HG03103 (cell line): ENCODE results near the gene GALNTL6.
"Not testable (repeated sequence)": the region's sequence is repeated elsewhere in the genome, so short reads cannot be mapped to it uniquely, and the experiment has no call there.

Source experiments
- ATAC-seq: cut with Tn5 transposase; IDR thresholded peaks from one replicate; pipeline ENCODE4 v1.9.1; 2021; ENCODE audit warnings: low read depth; ENCODE audit not compliant: unreplicated experiment

Gene GALNTL6

DNA sequence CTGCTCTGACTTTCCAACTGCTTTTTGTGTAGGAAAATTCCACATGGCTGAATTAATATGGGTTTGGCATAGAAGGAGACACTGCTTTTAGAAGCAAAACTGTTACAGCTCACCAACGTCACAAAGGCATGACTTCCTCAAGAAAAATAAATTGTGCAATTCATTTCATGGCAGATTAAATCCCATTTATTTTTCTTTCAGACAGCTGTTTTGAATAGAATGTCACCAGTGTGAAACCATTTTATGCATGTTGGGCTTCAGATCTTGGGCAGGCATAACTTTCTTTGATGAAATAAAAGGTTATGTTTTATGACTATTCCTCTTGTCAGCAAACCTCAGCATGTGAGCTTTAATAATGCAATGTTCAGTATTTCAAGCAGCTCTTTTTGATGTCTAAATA is 542.8 kb downstream of the GALNTL6 start:
- no peak for ATAC-seq

DNA sequence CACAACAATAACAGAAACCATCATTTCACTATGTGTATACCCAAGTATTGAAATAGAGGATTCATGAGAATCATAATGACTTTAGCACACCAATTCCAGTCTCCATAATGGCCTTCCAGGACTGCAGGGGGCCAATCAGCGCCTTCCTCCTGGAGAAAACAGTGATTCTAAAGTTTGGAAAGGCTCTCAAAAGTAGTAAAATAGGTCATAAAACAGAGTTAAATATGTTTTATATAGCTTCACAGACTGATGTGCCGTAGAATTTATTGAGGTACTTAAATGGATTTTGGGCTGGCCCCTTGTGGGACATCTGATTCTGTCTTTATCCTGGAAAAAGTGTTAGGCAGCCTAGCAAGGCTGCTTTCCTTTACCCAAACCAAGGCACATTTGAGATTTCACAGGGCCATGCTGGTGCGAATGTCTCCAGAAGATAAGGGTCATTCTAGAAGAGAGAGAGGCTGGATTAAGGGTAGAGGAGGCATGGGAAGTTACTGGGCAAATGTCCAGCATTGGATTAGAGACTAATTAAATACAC is 543.9 kb downstream of the GALNTL6 start:
- no peak for ATAC-seq

DNA sequence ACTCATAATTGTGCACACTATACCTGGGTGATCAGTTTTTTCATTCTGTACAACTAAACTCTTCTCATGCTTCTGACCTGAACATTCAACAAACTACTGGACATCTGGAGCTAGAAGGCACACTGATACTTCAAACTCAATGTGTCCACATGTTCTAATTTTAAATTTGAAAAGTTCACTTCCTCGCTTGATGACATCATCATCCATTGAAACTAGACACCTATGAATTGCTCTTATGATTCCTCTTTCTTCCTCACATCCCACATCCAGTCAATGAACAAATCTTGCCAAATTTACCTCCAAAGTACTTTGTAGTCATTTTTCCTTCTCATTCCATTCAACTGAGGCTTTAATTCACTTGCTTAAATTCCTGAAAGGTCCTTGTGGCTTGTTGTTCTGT is 549.4 kb downstream of the GALNTL6 start:
- ATAC-seq = no peak

DNA sequence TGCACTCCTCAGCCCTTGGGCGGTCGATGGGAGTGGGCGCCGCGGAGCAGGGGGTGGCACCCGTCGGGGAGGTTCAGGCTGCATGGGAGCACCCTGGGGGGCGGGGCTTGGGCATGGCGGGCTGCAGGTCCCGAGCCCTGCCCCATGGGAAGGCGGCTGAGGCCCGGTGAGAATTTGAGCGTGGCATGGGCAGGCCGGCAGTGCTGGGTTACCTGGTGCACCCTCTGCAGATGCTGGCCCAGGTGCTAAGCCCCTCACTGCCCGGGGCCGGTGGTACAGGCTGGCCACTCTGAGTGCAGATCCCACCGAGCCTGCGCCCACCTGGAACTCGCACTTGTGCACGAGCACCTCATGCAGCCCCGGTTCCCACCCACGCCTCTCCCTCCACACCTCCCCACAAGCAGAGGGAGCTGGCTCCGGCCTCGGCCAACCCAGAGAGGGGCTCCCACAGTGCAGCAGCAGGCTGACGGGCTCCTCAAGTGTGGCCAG is 556.3 kb downstream of the GALNTL6 start:
- no peak for ATAC-seq

DNA sequence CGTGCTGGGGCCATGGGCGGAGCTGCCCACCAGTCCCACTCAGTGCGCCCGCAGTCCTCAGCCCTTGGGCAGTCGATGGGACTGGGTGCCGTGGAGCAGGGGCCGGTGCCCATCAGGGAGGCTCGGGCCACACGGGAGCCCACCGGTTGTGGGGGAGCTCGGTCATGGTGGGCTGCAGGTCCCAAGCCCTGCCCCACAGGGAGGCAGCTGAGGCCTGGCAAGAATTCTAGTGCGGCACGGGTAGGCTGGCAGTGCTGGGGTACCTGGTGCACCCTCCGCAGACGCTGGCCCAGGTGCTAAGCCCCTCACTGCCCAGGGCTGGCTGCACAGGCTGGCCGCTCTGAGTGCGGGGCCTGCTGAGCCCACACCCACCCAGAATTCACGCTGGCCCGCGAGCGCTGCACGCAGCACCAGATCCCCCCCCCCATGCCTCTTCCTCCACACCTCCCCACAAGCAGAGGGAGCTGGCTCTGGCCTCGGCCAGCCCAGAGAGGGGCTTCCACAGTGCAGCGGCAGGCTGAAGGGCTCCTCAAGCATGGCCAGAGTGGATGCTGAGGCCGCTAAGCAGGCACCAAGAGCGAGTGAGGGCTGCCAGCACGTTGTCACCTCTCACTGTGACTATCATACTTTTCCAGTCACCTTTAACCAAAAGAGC is 564.4 kb downstream of the GALNTL6 start:
- no peak for ATAC-seq

DNA sequence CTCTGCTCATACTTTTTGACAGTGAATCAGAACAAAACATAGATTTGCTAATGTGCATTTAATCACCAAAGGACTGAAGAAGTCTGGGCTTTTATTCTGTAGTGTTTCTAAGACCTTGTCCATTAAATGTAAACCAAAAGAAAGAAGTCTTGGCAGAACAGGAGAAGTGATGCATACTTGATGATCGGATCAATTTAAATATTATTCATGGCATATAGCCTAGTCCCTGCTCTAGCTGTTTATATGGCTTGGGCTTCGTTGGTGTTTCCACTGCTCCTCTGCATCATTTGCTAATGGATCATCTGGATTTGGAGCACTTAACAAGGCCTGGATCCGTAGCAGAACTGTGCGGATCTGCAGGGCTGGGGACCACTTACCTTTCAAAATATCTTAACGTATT is 566.6 kb downstream of the GALNTL6 start:
- ATAC-seq = no peak

DNA sequence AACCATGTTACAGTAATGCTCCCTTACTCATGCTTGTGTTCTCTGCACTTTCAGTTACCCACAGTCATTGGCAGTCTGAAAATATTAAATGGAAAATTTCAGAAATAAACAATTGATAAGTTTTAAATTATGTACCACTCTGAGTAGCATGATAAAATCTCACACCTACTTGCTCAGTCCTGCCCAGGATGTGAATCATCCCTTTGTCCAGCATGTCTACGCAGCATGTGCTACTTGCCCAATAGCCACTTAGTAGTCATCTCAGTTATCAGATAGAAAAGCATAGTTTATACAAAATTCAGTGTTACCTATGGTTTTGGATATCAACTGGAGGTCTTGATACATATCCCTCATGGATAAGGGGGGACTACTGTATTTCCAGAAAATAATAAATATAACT is 577.1 kb downstream of the GALNTL6 start:
- ATAC-seq = no peak

DNA sequence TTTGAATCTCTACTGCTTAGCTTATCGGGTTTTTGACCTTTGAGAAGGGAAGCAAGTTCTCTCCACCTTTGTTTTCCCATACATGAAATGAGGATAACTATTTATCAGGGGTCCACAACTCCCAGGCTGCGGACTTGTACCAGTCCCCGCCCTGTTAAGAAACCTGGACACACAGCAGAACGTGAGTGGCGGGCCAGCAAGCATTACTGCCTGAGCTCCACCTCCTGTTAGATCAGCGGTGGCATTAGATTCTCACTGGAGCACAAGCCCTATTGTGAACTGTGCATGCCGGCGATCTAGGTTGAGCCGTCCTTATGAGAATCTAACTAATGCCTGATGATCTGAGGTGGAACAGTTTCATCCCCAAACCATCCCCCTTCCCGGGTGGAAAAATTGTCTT is 579.5 kb downstream of the GALNTL6 start:
- ATAC-seq = no peak

DNA sequence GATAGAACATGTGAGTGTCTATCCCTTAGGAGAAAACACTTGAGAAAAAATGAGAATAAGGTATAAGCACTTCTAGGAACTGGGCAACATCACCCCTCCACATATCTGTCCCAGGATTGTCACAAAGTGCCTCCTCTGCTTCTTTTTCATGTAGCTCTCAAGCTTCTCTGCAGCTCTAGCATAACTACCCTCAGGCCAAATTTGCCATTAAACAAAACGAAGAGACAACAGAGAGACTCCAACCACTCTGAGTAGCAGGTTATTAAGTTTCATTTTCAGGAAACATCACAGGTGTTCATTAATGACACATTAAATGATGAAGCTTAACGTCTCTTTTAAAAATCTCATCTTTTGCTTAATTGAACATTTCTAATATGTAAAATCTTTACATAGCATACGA is 580.0 kb downstream of the GALNTL6 start:
- ATAC-seq = no peak

DNA sequence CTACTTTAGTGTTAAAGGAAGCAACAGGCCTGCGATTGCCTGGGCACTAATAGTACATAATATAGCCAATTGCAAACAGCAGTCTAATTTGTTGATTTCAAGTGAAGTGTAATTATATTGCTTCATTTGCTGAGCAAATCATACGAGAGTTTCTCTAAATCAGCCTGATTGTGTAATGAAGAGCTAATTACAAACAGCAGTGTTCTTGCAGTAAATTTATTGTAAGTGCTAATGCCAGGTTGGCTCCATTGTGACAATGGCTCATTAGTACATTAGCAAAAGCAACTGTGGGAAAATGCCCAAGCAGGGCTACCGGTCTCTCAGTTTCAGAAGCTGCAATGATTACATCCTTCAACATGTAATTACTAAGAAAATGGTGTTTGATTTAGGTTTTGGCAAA is 591.5 kb downstream of the GALNTL6 start:
- no peak for ATAC-seq

DNA sequence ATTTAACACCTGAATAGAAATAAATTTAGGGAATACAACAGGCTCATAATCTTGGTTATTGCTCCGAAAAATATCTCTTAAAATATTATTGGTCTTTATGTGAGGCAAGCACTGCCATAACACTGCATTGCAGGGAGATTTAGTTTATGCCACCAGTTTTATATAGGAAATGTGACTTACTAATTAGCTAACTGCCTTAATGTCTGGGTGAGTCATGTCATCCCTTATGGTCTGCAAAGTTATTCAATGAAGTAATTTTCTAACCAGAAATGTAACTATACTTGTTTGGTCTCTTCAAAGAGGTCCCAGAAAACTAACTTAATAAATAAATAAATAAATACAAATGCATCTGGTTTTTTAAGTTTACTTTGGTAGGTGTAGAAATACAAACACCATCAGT is 597.2 kb downstream of the GALNTL6 start:
- no peak for ATAC-seq

DNA sequence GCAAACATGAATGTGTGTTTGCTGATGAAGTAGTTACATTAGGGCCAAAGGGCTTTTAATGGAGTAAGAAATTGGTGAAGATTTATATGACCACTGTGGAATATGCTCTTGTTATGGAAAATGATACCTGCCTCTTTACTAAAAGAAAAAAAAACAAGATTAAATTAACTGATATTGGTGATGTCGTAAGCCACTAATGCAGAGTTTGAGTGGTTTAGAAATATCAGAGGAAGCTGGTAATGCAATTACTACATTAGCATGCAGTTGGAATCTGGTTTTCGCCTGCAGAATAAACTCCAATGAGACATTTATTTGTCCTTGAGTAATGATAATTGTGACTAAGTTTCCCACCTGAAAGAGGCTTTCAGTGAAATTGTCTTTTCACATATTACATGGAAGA is 597.9 kb downstream of the GALNTL6 start:
- no peak for ATAC-seq

DNA sequence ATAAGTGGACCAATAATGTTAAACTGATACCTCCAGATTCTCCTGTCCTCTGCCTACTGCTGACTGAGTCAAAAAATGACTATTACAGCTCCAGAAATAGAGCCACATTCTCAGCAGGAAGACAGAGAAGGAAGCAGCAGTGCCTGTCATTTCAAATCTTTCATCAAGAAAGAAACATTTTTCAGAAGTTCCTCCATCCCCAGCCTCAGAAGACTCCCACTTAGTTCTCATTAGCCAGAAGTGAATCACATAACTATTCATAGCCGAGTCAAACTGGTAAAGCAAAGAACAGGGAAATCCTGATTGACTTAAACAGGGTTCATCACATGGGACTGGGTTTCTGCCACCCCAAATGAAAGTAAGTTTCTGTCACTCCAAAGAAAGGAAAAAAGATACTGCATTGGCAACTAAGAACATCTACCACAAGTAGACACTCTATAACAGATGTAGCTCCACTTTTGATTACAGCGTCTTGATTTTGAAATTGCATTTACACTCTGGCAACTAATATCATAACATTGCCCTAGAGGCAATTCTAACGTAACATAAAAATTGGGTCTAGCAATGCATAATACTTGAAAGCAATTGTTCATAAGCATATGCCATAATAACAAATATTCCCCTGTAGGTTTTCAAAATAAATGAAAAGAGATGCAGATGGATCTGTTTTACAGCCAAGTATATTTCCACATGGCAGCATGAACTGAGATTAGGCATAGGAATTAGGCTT is 599.8 kb downstream of the GALNTL6 start:
- no peak for ATAC-seq

DNA sequence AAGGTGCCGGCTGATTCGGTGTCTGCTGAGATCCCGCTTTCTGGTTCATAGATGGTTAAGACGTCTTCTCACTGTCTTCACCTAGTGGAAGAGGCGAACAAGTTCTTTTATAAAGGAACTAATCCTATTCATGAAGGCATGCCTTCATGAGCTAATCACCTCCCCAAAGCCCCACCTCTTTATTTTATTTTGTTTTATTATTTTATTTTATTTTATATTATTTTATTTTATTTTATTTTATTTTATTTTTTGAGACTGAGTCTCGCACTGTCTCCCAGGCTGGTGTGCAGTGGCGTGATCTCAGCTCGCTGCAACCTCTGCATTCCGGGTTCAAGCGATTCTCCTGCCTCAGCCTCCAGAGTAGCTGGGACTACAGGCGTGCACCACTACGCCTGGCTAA is 615.8 kb downstream of the GALNTL6 start:
- ATAC-seq = not testable (repeated sequence)

DNA sequence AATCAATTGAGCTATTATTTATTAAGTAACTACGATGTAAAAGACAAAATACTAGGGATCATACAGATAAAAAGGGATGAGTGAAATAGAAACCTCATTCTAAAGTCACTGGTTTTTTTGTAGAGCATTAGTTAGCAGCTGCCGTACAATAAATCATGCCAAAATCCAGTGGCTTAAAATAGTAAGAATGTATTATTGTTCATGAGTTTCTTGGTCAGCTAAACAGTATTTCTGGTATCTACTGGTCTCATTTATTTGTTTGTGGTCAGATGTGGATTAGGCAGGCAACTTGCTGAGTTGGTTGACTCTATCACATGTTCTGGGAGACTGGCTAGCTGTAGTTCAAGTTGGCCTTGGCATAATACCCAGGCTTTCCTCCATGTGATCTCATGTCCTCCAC is 667.3 kb downstream of the GALNTL6 start:
- no peak for ATAC-seq

DNA sequence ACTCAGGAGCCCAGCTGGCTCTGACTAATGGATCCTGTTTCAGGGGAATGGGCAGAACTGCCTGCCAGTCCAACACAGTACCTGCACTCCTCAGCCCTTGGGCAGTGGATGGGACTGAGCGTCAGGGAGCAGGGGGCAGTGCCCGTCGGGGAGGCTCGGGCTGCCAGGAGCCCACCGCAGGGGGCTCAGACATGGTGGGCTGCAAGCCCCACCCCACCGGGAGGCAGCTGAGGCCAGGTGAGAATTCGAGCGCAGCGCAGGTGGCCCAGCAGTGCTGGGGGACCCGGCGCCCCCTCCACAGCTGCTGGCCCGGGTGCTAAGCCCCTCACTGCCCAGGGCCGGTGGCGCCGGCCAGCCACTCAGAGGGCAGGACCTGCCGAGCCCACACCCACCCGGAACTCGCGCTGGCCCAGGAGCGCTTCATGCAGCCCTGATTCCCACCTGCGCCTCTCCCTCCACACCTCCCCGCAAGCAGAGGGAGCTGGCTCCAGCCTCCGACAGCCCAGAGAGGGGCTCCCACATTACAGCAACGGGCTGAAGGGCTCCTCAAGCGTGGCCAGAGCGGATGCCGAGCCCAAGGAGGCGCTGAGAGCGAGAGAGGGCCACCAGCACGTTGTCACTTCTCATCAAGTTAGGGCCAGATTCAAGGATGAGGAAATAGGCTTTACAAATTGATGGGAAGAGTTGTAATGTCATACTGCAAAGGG is 668.8 kb downstream of the GALNTL6 start:
- no peak for ATAC-seq

DNA sequence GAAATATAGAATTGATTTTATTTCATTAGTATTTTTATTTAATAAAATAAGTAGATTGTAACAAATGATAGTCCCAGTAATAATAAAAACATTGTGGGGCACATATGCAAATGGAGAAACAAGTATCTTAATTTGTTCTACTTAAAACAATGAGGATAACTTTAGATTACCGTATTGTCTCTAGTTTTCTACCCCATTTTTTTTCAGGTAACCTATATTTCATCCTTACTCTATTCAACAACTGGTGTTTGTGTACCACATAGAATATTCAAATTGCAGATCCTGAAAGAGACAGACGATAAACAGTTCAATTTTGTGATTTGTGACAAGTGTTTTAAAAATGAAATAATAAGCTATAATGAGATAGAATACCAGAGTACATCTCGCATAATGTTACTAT is 671.8 kb downstream of the GALNTL6 start:
- ATAC-seq = no peak

DNA sequence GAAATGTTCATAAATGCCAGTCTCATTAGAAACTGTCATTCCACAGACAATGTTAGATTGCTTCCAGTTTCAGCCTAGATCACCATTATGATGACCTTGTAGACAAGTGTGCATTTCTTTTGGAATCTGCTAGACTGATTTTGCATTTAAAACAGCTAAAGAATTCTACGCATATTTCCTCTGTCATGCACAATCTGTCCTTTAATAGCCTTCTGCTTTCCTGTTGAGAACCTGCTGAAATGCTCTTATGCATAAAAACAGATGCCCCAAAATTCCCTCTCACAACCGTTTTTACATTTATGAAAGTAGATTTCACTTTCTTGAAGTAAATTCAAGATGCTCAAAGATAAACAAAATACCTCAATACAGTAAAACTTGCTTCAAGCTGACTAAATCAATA is 673.3 kb downstream of the GALNTL6 start:
- no peak for ATAC-seq

DNA sequence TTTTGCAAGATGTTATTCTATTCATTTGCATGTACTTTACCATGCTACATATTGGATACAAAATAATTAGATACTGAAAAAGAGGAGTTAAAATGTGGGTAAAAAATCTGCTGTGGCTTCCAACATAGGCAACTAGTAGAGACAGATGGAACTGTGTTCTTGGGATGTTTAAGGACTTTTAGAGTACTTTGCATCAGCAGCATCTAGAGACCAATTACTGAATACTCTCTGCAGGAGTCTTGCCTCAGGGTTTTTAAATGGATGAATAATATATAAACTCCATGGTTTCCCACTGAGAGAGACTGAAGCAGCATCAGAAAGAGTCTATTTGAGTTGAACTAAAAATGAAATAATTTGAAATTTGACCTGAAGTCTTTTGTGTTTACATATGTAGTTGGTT is 676.7 kb downstream of the GALNTL6 start:
- ATAC-seq = no peak

DNA sequence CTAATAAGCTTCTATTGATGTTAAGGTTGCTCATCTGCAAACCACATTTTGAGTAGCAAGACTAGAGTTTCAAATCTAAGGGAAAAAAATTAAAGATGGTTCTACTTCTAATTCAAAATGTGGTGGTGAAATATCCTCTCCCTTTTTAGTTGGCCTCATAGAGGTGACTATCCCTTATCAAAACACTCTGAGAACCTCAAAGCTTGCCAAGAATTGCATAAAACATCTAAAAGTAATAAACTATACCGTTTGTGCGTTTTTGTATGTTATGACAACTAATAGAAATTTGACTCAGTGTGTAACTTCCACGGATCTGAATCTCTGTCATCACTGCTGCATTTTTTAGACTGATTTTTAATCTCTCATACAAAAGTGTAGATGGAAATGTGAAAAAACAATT is 682.6 kb downstream of the GALNTL6 start:
- no peak for ATAC-seq

DNA sequence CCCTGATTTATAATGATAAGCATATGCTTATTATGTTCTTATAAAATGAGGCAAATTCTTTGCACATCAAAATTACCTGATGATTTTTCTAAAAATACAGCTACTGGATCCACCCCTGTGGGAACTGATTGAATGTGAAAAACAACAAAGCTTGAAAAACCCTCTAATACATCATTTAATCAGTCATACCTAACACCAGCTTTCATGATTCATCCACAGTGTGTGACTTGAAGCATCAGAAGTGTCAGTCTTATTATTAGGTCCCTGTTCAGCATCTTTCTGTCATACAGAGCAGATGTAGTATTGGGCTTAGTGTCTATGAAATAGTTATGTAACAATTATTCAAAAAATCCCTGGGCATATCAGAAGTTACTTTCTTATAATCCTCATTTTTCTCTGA is 684.1 kb downstream of the GALNTL6 start:
- ATAC-seq = no peak
